Measurements from ENCODE around the gene MUC13. TPM values are rescaled to one million over a fixed set of nuclear protein-coding genes. Genes with fewer than 3 reads are reported as not detected.
A peak's percentile ranks its signal among the peaks of the same experiment; 100 is the strongest.

The MUC13 gene
- total RNA-seq, 1 donor from 2014 or later, result 0.18 TPM

DNA sequence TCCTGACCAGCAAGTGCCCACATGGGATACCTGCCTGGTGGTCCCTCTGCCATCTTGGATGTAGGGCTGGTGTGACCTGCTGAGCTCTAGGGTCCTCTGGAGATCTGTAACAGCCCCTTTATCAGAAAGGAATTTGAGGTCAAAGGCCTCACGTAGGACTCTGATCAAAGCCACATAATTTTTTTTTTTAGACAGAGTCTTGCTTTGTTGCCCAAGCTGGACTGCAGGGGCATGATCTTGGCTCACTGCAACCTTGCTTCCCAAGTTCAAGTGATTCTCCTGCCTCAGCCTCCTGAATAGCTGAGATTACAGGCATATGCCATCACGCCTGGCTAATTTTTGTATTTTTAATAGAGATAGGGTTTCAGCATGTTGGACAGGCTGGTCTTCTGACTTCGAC is 56.9 kb downstream of the MUC13 start:
- Histone ChIP-seq H3K36me3 (no peaks in the 10 kb centered on the region), H3K4me3 (no peak overlapping the region), H3K9me3 (no peaks in the 10 kb centered on the region), H3K4me1 (peaks cover 48% of the 10 kb centered on the region), H3K27me3 (ENCODE audit: low read depth) (no peaks in the 10 kb centered on the region), H3K27ac (no peak overlapping the region)
- TF ChIP-seq, protein P1, sequence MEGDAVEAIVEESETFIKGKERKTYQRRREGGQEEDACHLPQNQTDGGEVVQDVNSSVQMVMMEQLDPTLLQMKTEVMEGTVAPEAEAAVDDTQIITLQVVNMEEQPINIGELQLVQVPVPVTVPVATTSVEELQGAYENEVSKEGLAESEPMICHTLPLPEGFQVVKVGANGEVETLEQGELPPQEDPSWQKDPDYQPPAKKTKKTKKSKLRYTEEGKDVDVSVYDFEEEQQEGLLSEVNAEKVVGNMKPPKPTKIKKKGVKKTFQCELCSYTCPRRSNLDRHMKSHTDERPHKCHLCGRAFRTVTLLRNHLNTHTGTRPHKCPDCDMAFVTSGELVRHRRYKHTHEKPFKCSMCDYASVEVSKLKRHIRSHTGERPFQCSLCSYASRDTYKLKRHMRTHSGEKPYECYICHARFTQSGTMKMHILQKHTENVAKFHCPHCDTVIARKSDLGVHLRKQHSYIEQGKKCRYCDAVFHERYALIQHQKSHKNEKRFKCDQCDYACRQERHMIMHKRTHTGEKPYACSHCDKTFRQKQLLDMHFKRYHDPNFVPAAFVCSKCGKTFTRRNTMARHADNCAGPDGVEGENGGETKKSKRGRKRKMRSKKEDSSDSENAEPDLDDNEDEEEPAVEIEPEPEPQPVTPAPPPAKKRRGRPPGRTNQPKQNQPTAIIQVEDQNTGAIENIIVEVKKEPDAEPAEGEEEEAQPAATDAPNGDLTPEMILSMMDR (IDR thresholded peaks at IDR 0.05), result no peak
- ATAC-seq, result no peak
- no peak for DNase-seq
- intact Hi-C loops (cut with DNase I), result no loop called here

DNA sequence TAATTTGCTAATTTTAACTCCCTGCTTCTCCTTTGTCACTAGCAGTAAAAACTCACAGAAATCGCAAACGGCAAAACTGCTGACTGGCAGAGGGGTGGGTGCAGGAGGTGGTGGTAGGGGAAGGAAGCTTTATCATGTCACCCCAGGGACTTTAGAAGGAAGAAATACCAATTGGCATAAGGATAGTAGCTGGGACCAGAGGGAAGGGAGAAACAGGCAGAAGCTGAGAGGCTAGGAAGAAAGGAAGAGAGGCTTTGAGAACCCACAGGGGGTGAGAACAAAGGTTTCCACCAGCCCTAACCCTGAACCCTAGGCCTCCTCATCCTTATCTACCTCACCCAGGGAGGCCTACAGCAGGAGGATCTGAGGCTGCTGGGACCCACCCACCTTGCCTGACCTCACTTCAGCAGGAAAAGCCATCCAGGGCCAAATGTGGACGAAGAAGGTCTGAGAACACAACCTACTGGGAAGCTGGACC is 58.1 kb downstream of the MUC13 start:
- no peak overlapping the region for H3K27ac ChIP-seq
- H3K4me1 ChIP-seq, result peaks cover 48% of the 10 kb centered on the region
- no peaks in the 10 kb centered on the region for H3K27me3 ChIP-seq (ENCODE audit: low read depth)
- H3K9me3 ChIP-seq, result no peaks in the 10 kb centered on the region
- H3K36me3 ChIP-seq, result peaks cover 12% of the 10 kb centered on the region
- ATAC-seq (no peak), DNase-seq (no peak)
- H3K4me3 ChIP-seq, result no peak overlapping the region
- intact Hi-C loops (cut with DNase I), result no loop called here
- TF ChIP-seq, protein P1 (IDR thresholded peaks at IDR 0.05), result no peak

DNA sequence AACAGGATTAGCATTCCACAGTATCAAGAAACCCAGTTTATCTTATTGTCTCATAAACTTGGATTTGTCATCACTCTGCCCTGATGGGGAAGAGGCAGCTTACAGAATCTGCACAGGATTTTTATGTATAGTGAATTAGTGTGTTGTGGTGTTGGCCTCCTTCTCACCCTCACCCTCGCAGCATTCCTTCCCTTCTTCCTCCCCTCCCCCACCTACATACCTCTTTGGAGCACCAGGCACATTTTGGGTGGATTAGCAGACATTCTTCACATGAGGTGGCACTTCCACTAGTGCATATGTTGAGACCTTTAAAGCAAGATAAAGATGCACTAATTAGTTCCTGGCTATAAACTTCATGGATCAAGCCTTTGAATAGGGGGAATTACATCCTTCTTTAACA is 61.3 kb downstream of the MUC13 start:
- ATAC-seq, result no peak
- Histone ChIP-seq H3K4me1 (peaks cover 31% of the 10 kb centered on the region), H3K4me3 (no peak overlapping the region), H3K27ac (no peak overlapping the region), H3K27me3 (ENCODE audit: low read depth) (no peaks in the 10 kb centered on the region), H3K36me3 (peaks cover 18% of the 10 kb centered on the region), H3K9me3 (no peaks in the 10 kb centered on the region)
- intact Hi-C loops (cut with DNase I), result no loop called here
- TF ChIP-seq, protein P1 (IDR thresholded peaks at IDR 0.05), result no peak
- DNase-seq, result no peak

DNA sequence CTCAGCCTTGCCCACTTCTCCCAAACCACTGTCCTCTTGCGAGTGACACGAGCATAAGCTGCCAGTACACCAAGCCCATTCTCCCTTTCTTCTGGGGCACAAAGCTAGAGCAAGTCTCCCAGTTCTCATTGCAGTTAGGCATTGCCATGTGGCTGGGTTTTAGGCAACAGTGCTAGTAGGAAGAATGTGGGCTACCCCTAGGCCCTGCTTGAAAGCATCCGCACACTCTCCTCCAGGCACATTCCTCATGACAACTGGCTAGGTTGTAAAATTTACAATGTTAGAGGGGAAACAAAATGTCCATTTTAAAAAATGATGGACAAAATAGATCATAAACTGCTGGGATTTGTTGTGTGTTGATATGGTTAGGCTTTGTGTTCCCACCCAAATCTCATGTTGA is 67.0 kb downstream of the MUC13 start:
- Histone ChIP-seq H3K36me3 (peaks cover 17% of the 10 kb centered on the region), H3K4me3 (no peak overlapping the region), H3K4me1 (no peaks in the 10 kb centered on the region), H3K9me3 (no peaks in the 10 kb centered on the region), H3K27ac (no peak overlapping the region), H3K27me3 (ENCODE audit: low read depth) (no peaks in the 10 kb centered on the region)
- DNase-seq, result no peak
- intact Hi-C loops (cut with DNase I), result no loop called here
- ATAC-seq, result no peak
- TF ChIP-seq, protein P1 (IDR thresholded peaks at IDR 0.05), result no peak

DNA sequence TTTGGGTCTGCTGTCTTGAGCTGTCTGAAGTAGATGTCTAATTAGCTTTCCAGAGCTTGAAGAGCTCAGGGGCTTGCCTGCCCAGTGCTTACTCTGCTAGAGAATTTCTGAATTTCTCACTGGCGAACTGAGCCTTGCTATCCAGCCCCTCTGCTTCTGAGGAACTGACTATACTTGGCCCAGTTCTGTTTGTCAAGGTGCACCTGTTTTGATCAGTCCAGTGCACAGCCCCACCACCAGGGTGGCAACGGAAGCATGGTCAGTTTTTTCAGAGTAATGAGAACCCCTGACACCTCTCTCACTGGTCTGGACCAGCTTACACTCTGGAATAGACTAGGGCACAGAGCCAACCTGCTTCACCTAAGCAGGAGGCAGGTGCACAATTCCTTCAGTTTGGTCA is 72.5 kb downstream of the MUC13 start:
- Histone ChIP-seq H3K36me3 (no peaks in the 10 kb centered on the region), H3K4me3 (no peak overlapping the region), H3K27me3 (ENCODE audit: low read depth) (no peaks in the 10 kb centered on the region), H3K4me1 (peaks cover 34% of the 10 kb centered on the region), H3K27ac (no peak overlapping the region), H3K9me3 (no peaks in the 10 kb centered on the region)
- TF ChIP-seq, protein P1 (IDR thresholded peaks at IDR 0.05), result no peak
- no peak for DNase-seq
- no peak for ATAC-seq
- intact Hi-C loops (cut with DNase I), result no loop called here

DNA sequence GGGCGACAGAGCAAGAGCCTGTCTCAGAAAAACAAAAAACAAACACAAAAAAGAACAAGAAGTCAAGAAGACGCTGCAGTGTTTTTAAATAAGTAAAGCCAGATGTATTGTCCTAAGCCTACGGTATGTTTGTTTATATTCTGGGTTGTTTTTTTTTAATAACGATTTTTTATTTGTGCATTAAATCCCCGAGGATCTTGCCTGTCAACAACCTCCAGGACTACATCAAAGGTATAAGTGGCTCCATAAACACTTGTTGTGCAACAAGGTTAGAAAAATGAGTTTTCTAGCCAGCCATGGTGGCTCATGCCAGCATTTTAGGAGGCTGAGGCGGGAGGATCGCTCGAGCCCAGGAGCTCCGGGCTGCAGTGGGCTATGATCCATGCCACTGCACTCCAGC is 73.5 kb downstream of the MUC13 start:
- no peaks in the 10 kb centered on the region for H3K27me3 ChIP-seq (ENCODE audit: low read depth)
- intact Hi-C loops (cut with DNase I), result no loop called here
- peak overlapping the region; percentile 26 for H3K27ac ChIP-seq
- DNase-seq, result no peak
- H3K36me3 ChIP-seq, result no peaks in the 10 kb centered on the region
- no peak for ATAC-seq
- peaks cover 34% of the 10 kb centered on the region for H3K4me1 ChIP-seq
- no peaks in the 10 kb centered on the region for H3K9me3 ChIP-seq
- TF ChIP-seq, protein P1 (IDR thresholded peaks at IDR 0.05), result no peak
- no peak overlapping the region for H3K4me3 ChIP-seq

Measured in lower lobe of right lung (tissue), 2 donors.